Aorta (tissue), 5 donors: ENCODE data around the gene CDHR1. TPM values are rescaled to one million over a fixed set of nuclear protein-coding genes. Genes with fewer than 3 reads are reported as not detected.
"Not testable (repeated sequence)": the region's sequence is repeated elsewhere in the genome, so short reads cannot be mapped to it uniquely, and the experiment has no call there.

Experiments
- ATAC-seq: fragments of 200-7000 bp; cut with Tn5 transposase; one replicate; pipeline ENCODE4 v1.9.1; 2022; ENCODE audit warnings: moderate library complexity; ENCODE audit not compliant: low FRiP score
- DNase-seq, 2 donors: peaks; one replicate each; pipeline ENCODE4 v3.0.0-alpha.2; 2020
- H3K27ac ChIP-seq, 2 donors: one replicate each; pipeline ENCODE4 v1.5.1; 2013; ENCODE audit warnings: low read length in 2 of 2, mild to moderate bottlenecking in 2 of 2, moderate library complexity in 2 of 2, control low read depth in 1 of 2, inconsistent platforms in 1 of 2, low read depth in 1 of 2
- H3K27me3 ChIP-seq, 2 donors: one replicate each; pipeline ENCODE4 v1.6.1; 2013; ENCODE audit warnings: control low read depth in 1 of 2, low read length in 1 of 2, mild to moderate bottlenecking in 1 of 2, moderate library complexity in 1 of 2; ENCODE audit not compliant: insufficient read depth in 2 of 2, control insufficient read depth in 1 of 2
- H3K36me3 ChIP-seq, 2 donors: one replicate each; pipeline ENCODE4 v1.6.1; 2013; ENCODE audit warnings: control low read depth in 1 of 2, low read length in 1 of 2, mild to moderate bottlenecking in 1 of 2; ENCODE audit not compliant: insufficient read depth in 2 of 2, control insufficient read depth in 1 of 2
- H3K4me1 ChIP-seq, 2 donors: one replicate each; pipeline ENCODE4 v1.6.1; 2013; ENCODE audit warnings: low read length in 2 of 2, control low read depth in 1 of 2, mild to moderate bottlenecking in 1 of 2, moderate library complexity in 1 of 2; ENCODE audit not compliant: insufficient read depth in 2 of 2, control insufficient read depth in 1 of 2
- H3K4me3 ChIP-seq, 2 donors: one replicate each; pipeline ENCODE4 v1.5.1; 2013; ENCODE audit warnings: low read length in 2 of 2, control low read depth in 1 of 2, mild to moderate bottlenecking in 1 of 2
- H3K9me3 ChIP-seq: one replicate; pipeline ENCODE4 v1.6.1; 2013; ENCODE audit warnings: mild to moderate bottlenecking, low read length; ENCODE audit not compliant: control insufficient read depth
- WGBS, 2 donors: extraction: QIAGEN DNeasy Blood & Tissue Kit; methylation state at CpG; one replicate each; pipeline ENCODE4 v1.1.7; 2013; 5-methylcytosine and 5-hydroxymethylcytosine counted together
- intact Hi-C, 2 donors: fragments of 100-400 bp; cut with DNase I; formaldehyde crosslinking; loops; one replicate each; pipeline versions ENCODE4 v1.14.2 to v1.15.0; 2022
- polyA plus RNA-seq, 2 donors: library from polyadenylated mRNA; stranded (reverse); fragments of 200-250 nt; gene quantifications; one replicate each; pipeline ENCODE4 v1.2.3, GENCODE V29; 2013
- total RNA-seq, 2 donors: library from RNA; stranded (reverse); fragmentation: NEBNext Ultra II Directional; extraction: Animal tissue kit (Norgen Biotek cat#: 25700); gene quantifications; one replicate each; pipeline ENCODE4 v1.2.1, GENCODE V29; 2021
- donor health status: healthy with polysubstance abuse.
- donor health status: Bipolar disorder and iron deficiency.
- donor health status: DM: no; HTN: no; CAD: no.
- donor health status: DM: no; HTN: no; CAD: no.
- donor health status: DM: yes; HTN: yes; CAD: no.

CDHR1 gene
- total and polyA plus RNA-seq, 4 donors: 0.32 to 0.42 TPM; not detected in 2

DNA sequence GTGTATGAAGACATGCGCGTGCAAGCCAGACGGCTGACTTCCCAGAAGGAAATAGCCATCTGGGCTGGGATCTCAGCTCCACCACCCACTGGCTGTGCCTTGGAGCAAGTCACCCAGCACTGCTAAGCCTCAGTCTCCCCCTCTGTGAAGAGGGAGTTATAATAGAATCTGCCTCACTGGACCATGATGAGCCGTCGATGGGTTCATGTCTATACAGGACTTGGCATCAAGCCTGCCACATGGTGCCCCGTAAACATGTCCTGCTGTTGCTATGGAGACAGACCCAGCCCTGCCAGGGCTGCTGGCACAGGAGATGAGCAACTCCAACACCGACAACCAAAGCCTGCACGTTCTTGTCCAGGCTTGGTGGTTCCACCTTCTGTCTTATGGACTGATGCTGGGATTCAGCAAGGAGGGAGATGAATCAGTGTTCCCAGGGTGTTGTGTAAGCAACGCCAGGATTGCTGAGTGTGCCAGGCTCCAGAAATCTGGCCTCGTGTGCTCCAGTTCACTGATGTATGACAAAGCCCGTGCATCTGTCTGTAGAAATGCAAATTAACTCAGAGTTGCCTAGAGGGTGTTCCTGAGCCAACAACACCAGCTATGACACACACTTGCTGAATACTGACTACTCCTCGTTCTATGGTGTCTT is 15.2 kb upstream of the CDHR1 start:
- DNase-seq (no peak), ATAC-seq (no peak)
- Histone ChIP-seq H3K27me3 (no peaks in the 10 kb centered on the region), H3K27ac (no peak overlapping the region), H3K36me3 (no peaks in the 10 kb centered on the region), H3K4me3 (no peak overlapping the region), H3K4me1 (no peaks in the 10 kb centered on the region), H3K9me3 (no peaks in the 10 kb centered on the region)
- intact Hi-C loops: no loop called here
- 56 to 58% methylated on average over 12 of the region's 12 CpGs for WGBS, 2 donors

DNA sequence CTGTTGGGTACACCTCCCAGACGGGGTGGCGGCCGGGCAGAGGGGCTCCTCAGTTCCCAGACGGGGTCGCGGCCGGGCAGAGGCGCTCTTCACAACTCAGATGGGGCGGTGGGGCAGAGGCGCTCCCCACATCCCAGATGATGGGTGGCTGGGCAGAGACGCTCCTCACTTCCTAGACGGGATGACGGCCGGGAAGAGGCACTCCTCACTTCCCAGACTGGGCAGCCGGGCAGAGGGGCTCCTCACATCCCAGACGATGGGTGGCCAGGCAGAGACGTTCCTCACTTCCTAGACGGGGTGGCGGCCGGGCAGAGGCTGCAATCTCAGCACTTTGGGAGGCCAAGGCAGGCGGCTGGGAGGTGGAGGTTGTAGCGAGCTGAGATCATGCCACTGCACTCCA is 14.0 kb upstream of the CDHR1 start:
- 91 to 93% methylated on average over 20 of the region's 22 CpGs for WGBS, 2 donors
- ATAC-seq, intact Hi-C loops, H3K4me3 ChIP-seq, DNase-seq, H3K4me1 ChIP-seq, H3K9me3 ChIP-seq, H3K36me3 ChIP-seq, H3K27ac ChIP-seq, H3K27me3 ChIP-seq: not testable (repeated sequence)

DNA sequence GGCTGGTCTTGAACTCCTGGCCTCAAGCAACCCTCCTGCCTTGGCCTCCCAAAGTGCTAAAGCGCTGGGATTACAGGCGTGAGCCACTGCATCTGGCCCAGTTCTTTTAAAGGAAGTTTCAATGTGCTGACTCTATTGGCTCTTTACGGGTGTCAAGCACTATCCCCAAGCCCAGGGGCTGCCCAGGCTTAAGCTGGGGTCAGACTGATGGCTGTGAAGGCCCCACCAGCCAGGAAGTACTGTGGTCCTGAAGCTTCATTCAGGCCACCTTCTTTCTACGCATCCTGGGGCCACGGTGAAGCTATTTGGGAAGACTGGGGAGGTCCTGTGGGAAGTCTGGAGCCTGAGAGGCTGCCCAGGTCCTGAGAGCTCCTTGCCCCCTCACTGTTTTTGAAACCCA is 12.7 kb upstream of the CDHR1 start:
- H3K9me3 ChIP-seq: no peaks in the 10 kb centered on the region
- no peaks in the 10 kb centered on the region for H3K4me1 ChIP-seq
- intact Hi-C loops: no loop called here
- no peak overlapping the region for H3K27ac ChIP-seq
- H3K36me3 ChIP-seq: no peaks in the 10 kb centered on the region
- no peaks in the 10 kb centered on the region for H3K27me3 ChIP-seq
- no peak overlapping the region for H3K4me3 ChIP-seq
- WGBS, 2 donors: 85 to 98% methylated on average over 5 of the region's 5 CpGs
- ATAC-seq (no peak), DNase-seq (no peak)

DNA sequence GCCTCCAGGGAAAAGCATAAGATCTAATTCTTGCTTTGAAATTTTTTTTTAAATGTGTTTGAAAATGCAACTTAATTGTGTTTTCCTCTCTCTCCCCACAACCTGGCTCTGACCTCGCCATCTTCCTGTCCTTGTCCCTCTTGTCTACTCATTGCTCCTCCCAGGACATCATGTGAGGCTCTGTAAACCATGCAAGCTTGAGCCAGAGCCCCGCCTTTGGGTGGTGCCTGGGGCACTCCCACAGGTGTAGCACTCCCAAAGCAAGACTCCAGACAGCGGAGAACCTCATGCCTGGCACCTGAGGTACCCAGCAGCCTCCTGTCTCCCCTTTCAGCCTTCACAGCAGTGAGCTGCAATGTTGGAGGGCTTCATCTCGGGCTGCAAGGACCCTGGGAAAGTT is 9.8 kb upstream of the CDHR1 start:
- Histone ChIP-seq H3K9me3 (no peaks in the 10 kb centered on the region), H3K4me3 (no peak overlapping the region), H3K36me3 (no peaks in the 10 kb centered on the region), H3K27ac (no peak overlapping the region), H3K4me1 (no peaks in the 10 kb centered on the region), H3K27me3 (no peaks in the 10 kb centered on the region)
- ATAC-seq (no peak), DNase-seq (no peak)
- intact Hi-C loops: no loop called here
- WGBS, 2 donors: 74 to 78% methylated on average over 4 of the region's 4 CpGs

DNA sequence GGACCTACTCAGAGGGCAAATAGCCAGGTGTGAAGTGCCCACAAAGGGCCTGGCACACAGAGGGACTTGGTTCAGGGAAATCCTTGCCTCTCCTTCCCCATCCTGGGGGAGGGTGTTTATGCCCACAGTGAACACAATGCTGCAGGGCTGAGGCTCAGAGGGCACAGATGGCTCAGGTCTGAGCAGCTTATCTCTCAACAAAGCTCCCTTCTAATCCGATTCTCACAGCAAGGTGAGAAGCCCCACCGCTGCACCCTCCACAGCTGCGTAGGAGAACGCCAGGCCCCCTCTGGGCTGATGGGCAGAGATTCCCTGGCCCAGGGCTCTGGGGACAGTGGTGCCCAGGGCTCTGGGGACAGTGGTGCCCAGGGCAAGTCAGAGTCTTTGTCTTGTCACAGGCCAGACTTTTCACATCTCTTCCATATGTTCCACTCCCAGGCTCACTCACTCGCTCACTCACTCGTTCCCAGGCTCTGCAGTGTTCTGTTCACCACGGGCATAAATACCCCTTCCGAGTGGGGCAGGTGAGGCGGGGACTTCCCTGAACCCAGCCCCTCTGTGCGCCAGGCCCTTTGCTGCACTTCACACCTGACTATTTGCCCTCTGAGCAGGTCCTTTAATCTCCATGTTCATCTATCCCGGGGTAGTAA is 8.7 kb upstream of the CDHR1 start:
- no peaks in the 10 kb centered on the region for H3K27me3 ChIP-seq
- H3K27ac ChIP-seq: no peak overlapping the region
- no peaks in the 10 kb centered on the region for H3K4me1 ChIP-seq
- H3K36me3 ChIP-seq: no peaks in the 10 kb centered on the region
- ATAC-seq (no peak), DNase-seq (no peak)
- no peaks in the 10 kb centered on the region for H3K9me3 ChIP-seq
- no peak overlapping the region for H3K4me3 ChIP-seq
- intact Hi-C loops: no loop called here
- WGBS, 2 donors: 72 to 73% methylated on average over 11 of the region's 11 CpGs

DNA sequence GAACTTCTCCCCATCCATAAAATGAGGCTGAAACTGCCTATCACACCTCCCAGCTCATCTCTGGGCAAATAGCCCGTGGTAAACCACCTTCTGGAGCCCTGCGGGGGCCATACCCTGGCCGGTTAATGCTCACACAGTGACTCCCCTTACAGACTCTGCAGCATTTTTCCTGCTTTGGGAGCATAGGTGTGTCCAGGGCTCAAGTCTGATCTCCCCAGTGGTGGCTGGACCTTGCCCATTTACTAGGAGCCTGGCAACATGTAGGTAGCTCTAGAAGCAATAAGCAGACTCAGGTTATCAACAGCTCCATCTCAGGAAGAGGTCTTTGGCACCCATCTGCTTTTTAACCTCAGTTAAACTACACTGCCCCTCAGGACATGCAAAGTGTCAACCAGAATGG is 5.5 kb upstream of the CDHR1 start:
- intact Hi-C loops: no loop called here
- ATAC-seq (no peak), DNase-seq (no peak)
- no peak overlapping the region for H3K27ac ChIP-seq
- no peaks in the 10 kb centered on the region for H3K36me3 ChIP-seq
- no peaks in the 10 kb centered on the region for H3K27me3 ChIP-seq
- no peak overlapping the region for H3K4me3 ChIP-seq
- H3K9me3 ChIP-seq: no peaks in the 10 kb centered on the region
- H3K4me1 ChIP-seq: no peaks in the 10 kb centered on the region
- WGBS, 2 donors: 71 to 84% methylated on average over 3 of the region's 3 CpGs

DNA sequence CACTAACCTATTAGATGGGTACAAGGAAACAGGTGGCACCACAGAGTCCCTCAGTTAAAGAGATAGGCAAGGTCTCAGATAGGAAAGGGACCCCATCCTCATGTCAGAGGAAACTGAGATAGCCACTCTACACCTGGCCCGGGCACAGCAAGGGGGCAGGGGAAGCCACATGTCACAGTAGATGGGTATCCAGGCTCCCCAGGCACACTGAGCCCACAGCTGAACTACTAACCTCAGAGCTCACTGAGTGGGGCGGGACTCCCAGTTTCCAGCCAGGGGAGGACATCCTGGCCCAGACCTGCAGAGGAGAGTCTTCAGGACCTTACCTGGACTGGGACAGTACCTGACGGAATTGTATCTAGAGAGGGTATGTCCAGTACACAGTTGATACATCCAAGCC is 3.7 kb upstream of the CDHR1 start:
- 83 to 92% methylated on average over 3 of the region's 3 CpGs for WGBS, 2 donors
- H3K4me3 ChIP-seq: no peak overlapping the region
- no peaks in the 10 kb centered on the region for H3K27me3 ChIP-seq

DNA sequence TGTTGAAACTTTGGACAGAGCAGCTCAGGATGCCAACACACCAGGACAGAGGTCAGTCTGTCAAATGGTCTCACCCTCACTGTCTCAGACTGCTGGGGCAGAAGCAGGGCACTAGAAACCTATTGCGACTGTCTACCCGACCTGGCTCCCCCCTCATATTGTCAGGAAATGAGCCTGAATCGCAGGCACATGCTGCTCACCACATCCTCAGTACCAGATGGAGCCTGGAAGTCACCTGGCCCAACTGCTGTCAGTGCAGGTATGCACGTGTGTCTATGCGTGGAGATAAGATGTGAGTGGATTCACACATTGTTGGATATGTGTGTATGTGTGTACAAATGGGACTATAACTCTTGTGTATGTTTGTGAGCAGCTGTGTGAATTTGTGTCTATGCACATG is 3.2 kb upstream of the CDHR1 start:
- H3K36me3 ChIP-seq: no peaks in the 10 kb centered on the region
- WGBS, 2 donors: 81 to 82% methylated on average over 5 of the region's 5 CpGs
- no peaks in the 10 kb centered on the region for H3K4me1 ChIP-seq
- intact Hi-C loops: no loop called here
- H3K9me3 ChIP-seq: no peaks in the 10 kb centered on the region
- H3K4me3 ChIP-seq: no peak overlapping the region
- H3K27me3 ChIP-seq: no peaks in the 10 kb centered on the region
- DNase-seq: no peak
- no peak overlapping the region for H3K27ac ChIP-seq
- ATAC-seq: no peak

More for the DNA sequence above, 3.7 kb upstream of the CDHR1 start:
- H3K9me3 ChIP-seq: no peaks in the 10 kb centered on the region
- intact Hi-C loops: no loop called here
- no peak overlapping the region for H3K27ac ChIP-seq
- DNase-seq: no peak
- H3K36me3 ChIP-seq: no peaks in the 10 kb centered on the region
- ATAC-seq: no peak
- no peaks in the 10 kb centered on the region for H3K4me1 ChIP-seq

DNA sequence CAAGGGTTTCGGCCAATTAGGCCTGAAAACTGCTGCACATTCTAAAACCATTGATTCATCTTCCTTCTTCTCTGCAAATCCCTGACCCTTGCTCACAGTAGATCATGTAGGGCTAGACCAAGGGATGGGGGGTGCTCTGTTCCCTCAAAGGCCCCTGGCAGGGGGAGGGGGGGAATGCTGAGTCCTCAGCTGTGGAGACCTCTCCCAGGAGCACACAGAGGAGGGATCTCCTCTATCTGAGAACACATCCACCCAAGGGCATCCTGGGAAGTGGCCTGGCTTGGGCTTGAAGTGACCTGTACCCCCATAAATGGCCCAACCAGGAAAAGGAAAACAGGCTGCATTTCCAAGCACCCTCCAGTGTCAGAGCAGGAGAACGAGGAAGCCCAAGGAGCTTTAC is 1.0 kb upstream of the CDHR1 start:
- intact Hi-C loops: no loop called here
- WGBS, 2 donors: 95 to 100% methylated on average over 2 of the region's 2 CpGs
- Histone ChIP-seq H3K27me3 (no peaks in the 10 kb centered on the region), H3K4me3 (no peak overlapping the region), H3K27ac (no peak overlapping the region), H3K36me3 (no peaks in the 10 kb centered on the region), H3K9me3 (no peaks in the 10 kb centered on the region), H3K4me1 (no peaks in the 10 kb centered on the region)
- DNase-seq (no peak), ATAC-seq (no peak)
